Panc1 (cell line): Measurements from ENCODE around the gene MTAP. TPM values are rescaled to one million over a fixed set of nuclear protein-coding genes. Genes with fewer than 3 reads are reported as not detected.

Experiments
- ATAC-seq: fragments of 200-7000 bp; cut with Tn5 transposase; 2 replicates; pipeline ENCODE4 v1.9.1; 2020; ENCODE audit warnings: mild to moderate bottlenecking, moderate library complexity
- BruUV-seq: library from RNA; stranded (reverse); fragments of 400-500 nt; replicated peaks from 2 replicates; lab custom pipeline; 2021; lab: Mats Ljungman, UMichigan
- CTCF ChIA-PET: fragments of 300-600 bp; sonication (Branson Sonifier 250); formaldehyde crosslinking; loops from one replicate; lab custom pipeline; 2022; ENCODE audit warnings: antibody characterized with exemption; lab: Charles Lee
- POLR2A ChIA-PET: fragments of 300-600 bp; sonication (Branson Sonifier 250); formaldehyde crosslinking; loops from one replicate; lab custom pipeline; 2022; ENCODE audit warnings: antibody characterized with exemption; lab: Charles Lee
- DNase-seq: peaks from one replicate; pipeline ENCODE4 v3.0.0-alpha.2; 2010; ENCODE audit warnings: low read depth, low spot score
- H3K27ac ChIP-seq: 2 replicates; pipeline ENCODE4 v1.5.1; 2011; ENCODE audit warnings: mild to moderate bottlenecking, low read length, inconsistent platforms
- H3K27me3 ChIP-seq: fragments of 200-500 bp; sonication (Bioruptor generic); 2 replicates; pipeline ENCODE4 v1.6.0; 2014; ENCODE audit warnings: low read length, inconsistent platforms; ENCODE audit not compliant: control insufficient read depth, insufficient read depth
- H3K36me3 ChIP-seq: fragments of 200-500 bp; sonication (Bioruptor generic); 2 replicates; pipeline ENCODE4 v1.5.1; 2014; ENCODE audit warnings: inconsistent platforms, mild to moderate bottlenecking, low read length, moderate library complexity; ENCODE audit not compliant: control insufficient read depth, insufficient read depth
- H3K4me1 ChIP-seq: 2 replicates; pipeline ENCODE4 v1.5.1; 2011; ENCODE audit warnings: inconsistent platforms, mild to moderate bottlenecking, low read length, moderate library complexity; ENCODE audit not compliant: control insufficient read depth, insufficient read depth
- H3K4me3 ChIP-seq, 2 experiments: 2 replicates each; pipeline ENCODE4 v1.5.1; 2011 to 2012; ENCODE audit warnings: low read depth in 2 of 2, low read length in 2 of 2, mild to moderate bottlenecking in 2 of 2, inconsistent platforms in 1 of 2, moderate library complexity in 1 of 2
- H3K9me3 ChIP-seq: fragments of 200-500 bp; sonication (Bioruptor generic); 2 replicates; pipeline ENCODE4 v1.5.1; 2014; ENCODE audit warnings: low read depth, mild to moderate bottlenecking, inconsistent platforms, low read length, moderate library complexity; ENCODE audit not compliant: control insufficient read depth, insufficient read depth
- POLR2AphosphoS5 ChIP-seq: IDR thresholded peaks from 2 replicates; pipeline ENCODE4 v1.6.1; 2012; ENCODE audit warnings: mild to moderate bottlenecking, low read depth, low read length, moderate library complexity
- SIN3A ChIP-seq: IDR thresholded peaks from 2 replicates; pipeline ENCODE4 v1.6.1; 2012; ENCODE audit warnings: low read depth, mild to moderate bottlenecking, low read length, moderate library complexity, borderline replicate concordance; ENCODE audit not compliant: insufficient read depth
- TCF7L2 ChIP-seq: IDR thresholded peaks from 2 replicates; pipeline ENCODE4 v1.6.1; 2011; ENCODE audit warnings: mild to moderate bottlenecking, low read depth, low read length, inconsistent platforms
- in situ Hi-C: cut with HindIII; loops from 2 replicates; pipeline ENCODE4 v1.10.0; 2016; ENCODE audit warnings: low sequenced_read_pairs, low pct_unique_long_range_greater_than_20kb
- intact Hi-C: fragments of 100-400 bp; cut with micrococcal nuclease; formaldehyde crosslinking; loops from one replicate; pipeline ENCODE4 v1.10.0; 2022; ENCODE audit not compliant: unreplicated experiment
- total RNA-seq: library from RNA; stranded (reverse); gene quantifications from one replicate; pipeline ENCODE4 v1.2.1, GENCODE V29; 2021; ENCODE audit not compliant: unreplicated experiment
- TF ChIP-seq, protein P1 (sequence below): fragments of 450-650 bp; IDR thresholded peaks from 2 replicates; pipeline ENCODE4 v1.5.1; 2017; ENCODE audit warnings: mild to moderate bottlenecking
- TF ChIP-seq, protein P2 (sequence below), 2 experiments: IDR thresholded peaks; 2 replicates each; pipeline ENCODE4 v1.6.1; 2011 to 2012; ENCODE audit warnings: low read depth in 2 of 2, control low read depth in 1 of 2, low read length in 1 of 2, mild to moderate bottlenecking in 1 of 2, moderate library complexity in 1 of 2; ENCODE audit not compliant: insufficient read depth in 1 of 2

Gene MTAP
- total RNA-seq, 1 experiment from 2014 or later, result 9.6 TPM

DNA sequence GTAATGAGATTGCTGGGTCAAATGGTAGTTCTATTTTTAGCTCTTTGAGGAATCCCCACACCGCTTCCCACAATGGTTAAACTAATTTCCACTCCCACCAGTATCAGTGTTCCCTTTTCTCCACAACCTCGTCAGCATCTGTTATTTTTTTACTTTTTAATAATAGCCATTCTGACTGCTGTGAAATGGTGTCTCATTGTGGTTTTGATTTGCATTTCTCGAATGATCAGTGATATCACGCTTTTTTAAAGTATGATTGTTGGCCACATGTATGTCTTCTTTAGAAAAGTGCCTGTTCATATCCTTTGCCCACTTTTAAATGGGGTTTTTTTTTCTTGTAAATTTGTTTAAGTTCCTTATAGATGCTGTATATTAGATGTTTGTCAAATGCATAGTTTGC lies 73.5 kb downstream of the MTAP start:
- POLR2A ChIA-PET, result no interaction called here
- BruUV-seq, result no TSS peak

DNA sequence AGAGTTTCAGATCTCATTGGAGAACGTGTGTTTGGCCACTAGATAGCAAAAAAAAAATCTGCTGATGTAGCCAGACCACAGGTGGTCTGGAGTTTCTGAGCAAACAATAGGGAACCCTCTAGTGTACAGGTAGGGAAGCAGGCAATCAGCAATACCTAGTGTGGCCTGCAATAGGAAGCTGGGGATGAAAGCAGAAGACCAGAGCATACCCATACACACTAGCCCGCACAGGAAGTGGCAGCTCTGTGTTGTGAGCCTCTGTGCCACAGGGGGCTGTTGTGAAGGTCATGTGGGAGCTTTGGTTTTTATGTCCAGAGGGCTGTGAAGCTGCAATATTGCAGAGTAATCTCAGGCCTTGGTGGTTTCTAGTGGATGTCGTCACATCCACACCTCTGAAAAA lies 81.2 kb downstream of the MTAP start:
- DNase-seq, result no peak

More for the DNA sequence above, 73.5 kb downstream of the MTAP start:
- in situ Hi-C loops, result no loop called here
- CTCF ChIA-PET, result no interaction called here
- ATAC-seq (no peak), DNase-seq (no peak)
- intact Hi-C loops, result no loop called here
- H3K27ac ChIP-seq, result no peak overlapping the region
- H3K4me1 ChIP-seq, result no peaks in the 10 kb centered on the region
- H3K27me3 ChIP-seq, result no peaks in the 10 kb centered on the region
- TF ChIP-seq POLR2AphosphoS5 (no peak), SIN3A (no peak), TCF7L2 (no peak)
- TF ChIP-seq, protein P1, sequence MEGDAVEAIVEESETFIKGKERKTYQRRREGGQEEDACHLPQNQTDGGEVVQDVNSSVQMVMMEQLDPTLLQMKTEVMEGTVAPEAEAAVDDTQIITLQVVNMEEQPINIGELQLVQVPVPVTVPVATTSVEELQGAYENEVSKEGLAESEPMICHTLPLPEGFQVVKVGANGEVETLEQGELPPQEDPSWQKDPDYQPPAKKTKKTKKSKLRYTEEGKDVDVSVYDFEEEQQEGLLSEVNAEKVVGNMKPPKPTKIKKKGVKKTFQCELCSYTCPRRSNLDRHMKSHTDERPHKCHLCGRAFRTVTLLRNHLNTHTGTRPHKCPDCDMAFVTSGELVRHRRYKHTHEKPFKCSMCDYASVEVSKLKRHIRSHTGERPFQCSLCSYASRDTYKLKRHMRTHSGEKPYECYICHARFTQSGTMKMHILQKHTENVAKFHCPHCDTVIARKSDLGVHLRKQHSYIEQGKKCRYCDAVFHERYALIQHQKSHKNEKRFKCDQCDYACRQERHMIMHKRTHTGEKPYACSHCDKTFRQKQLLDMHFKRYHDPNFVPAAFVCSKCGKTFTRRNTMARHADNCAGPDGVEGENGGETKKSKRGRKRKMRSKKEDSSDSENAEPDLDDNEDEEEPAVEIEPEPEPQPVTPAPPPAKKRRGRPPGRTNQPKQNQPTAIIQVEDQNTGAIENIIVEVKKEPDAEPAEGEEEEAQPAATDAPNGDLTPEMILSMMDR, result no peak
- TF ChIP-seq, protein P2, sequence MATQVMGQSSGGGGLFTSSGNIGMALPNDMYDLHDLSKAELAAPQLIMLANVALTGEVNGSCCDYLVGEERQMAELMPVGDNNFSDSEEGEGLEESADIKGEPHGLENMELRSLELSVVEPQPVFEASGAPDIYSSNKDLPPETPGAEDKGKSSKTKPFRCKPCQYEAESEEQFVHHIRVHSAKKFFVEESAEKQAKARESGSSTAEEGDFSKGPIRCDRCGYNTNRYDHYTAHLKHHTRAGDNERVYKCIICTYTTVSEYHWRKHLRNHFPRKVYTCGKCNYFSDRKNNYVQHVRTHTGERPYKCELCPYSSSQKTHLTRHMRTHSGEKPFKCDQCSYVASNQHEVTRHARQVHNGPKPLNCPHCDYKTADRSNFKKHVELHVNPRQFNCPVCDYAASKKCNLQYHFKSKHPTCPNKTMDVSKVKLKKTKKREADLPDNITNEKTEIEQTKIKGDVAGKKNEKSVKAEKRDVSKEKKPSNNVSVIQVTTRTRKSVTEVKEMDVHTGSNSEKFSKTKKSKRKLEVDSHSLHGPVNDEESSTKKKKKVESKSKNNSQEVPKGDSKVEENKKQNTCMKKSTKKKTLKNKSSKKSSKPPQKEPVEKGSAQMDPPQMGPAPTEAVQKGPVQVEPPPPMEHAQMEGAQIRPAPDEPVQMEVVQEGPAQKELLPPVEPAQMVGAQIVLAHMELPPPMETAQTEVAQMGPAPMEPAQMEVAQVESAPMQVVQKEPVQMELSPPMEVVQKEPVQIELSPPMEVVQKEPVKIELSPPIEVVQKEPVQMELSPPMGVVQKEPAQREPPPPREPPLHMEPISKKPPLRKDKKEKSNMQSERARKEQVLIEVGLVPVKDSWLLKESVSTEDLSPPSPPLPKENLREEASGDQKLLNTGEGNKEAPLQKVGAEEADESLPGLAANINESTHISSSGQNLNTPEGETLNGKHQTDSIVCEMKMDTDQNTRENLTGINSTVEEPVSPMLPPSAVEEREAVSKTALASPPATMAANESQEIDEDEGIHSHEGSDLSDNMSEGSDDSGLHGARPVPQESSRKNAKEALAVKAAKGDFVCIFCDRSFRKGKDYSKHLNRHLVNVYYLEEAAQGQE (IDR thresholded peaks at IDR 0.05; ENCODE audit: insufficient read depth in 1 of 2, low read depth in 2 of 2, low read length in 1 of 2), result no peak
- no peaks in the 10 kb centered on the region for H3K36me3 ChIP-seq
- H3K9me3 ChIP-seq, result no peaks in the 10 kb centered on the region
- H3K4me3 ChIP-seq, result no peak overlapping the region

DNA sequence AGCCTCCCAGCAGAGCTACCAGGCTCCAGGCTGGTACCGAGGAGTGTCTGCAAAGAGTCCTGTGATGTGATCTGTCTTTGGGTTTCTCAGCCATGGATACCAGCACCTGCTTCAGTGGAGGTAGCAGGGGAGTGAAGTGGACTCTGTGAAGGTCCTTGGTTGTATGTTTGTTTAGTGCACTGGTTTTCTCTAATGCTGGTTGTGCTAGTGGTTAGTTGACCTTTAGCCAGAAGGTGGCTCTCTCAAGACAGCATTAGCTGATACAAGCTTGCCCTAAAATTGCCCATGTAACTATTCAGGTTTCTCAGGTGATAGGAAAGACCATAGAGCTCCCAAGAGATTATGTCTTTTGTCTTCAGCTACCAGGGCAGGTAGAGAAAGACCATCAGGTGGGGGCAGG lies 87.2 kb downstream of the MTAP start:
- ATAC-seq (no peak), DNase-seq (no peak)
- TF ChIP-seq POLR2AphosphoS5, result no peak
- TF ChIP-seq, protein P2 (IDR thresholded peaks at IDR 0.05; ENCODE audit: insufficient read depth in 1 of 2, low read depth in 2 of 2, low read length in 1 of 2), result no peak
- no peak for TF ChIP-seq TCF7L2
- no peak for TF ChIP-seq SIN3A
- TF ChIP-seq, protein P1, result no peak
- no TSS peak for BruUV-seq
- ChIA-PET CTCF (no interaction called here), POLR2A (no interaction called here)
- Histone ChIP-seq H3K27ac (no peak overlapping the region), H3K4me3 (no peak overlapping the region), H3K36me3 (no peaks in the 10 kb centered on the region), H3K4me1 (no peaks in the 10 kb centered on the region), H3K27me3 (no peaks in the 10 kb centered on the region), H3K9me3 (no peaks in the 10 kb centered on the region)
- in situ Hi-C loops (no loop called here), intact Hi-C loops (no loop called here)

More for the DNA sequence above, 81.2 kb downstream of the MTAP start:
- Histone ChIP-seq H3K9me3 (no peaks in the 10 kb centered on the region), H3K27me3 (no peaks in the 10 kb centered on the region), H3K36me3 (no peaks in the 10 kb centered on the region), H3K4me1 (no peaks in the 10 kb centered on the region), H3K4me3 (no peak overlapping the region), H3K27ac (no peak overlapping the region)
- POLR2A ChIA-PET, result no interaction called here
- intact Hi-C loops, result no loop called here
- TF ChIP-seq SIN3A, result no peak
- TF ChIP-seq POLR2AphosphoS5, result no peak
- TF ChIP-seq TCF7L2, result no peak
- BruUV-seq, result no TSS peak
- ATAC-seq, result no peak
- CTCF ChIA-PET, result no interaction called here
- in situ Hi-C loops, result no loop called here
